Measurements from ENCODE around the gene RNASEL. TPM values are rescaled to one million over a fixed set of nuclear protein-coding genes. Genes with fewer than 3 reads are reported as not detected.

The RNASEL gene
- total and polyA plus RNA-seq, 2 donors (not counting 1 experiment from before 2014, with no cell fraction given), result 6.9 to 18.1 TPM

DNA sequence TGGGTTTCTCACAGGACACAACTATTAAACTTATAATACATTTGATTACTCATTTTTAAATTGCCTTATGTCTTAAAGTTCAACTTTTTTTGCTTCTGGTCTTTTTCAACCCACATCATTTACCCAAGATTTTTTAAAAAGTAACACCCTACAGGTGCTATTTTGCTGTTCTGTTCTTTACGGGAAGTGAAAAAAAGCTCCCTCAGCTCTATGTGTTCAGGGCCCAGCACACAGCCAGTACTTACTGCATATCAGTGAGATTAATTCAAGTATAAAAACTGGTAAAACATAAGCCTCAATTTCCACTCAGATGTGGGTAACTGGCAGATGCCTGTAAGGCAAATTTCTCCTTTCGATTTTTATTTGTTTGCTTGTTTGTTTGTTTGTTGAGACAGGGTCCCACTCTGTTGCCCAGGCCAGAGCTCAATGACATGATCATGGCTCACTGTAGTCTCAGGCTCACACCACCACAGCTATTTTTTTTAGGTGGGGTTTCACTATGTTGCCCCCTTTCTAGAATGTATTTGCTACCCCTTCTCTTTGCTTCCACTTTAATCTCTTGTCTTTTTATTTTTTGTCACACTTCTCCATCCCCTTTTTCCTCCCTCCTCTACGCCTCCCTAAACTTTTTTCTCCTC is 20.3 kb downstream of the RNASEL start:
- Mint-ChIP-seq H3K27ac (no peak overlapping the region), H3K4me3 (no peak overlapping the region), H3K4me1 (peaks cover 18% of the 10 kb centered on the region), H3K9me3 (ENCODE audit: insufficient read depth) (no peaks in the 10 kb centered on the region), H3K27me3 (no peaks in the 10 kb centered on the region)
- intact Hi-C loops (cut with micrococcal nuclease), result no loop called here
- ATAC-seq (ENCODE audit: low read depth), result peak; percentile 78
- Histone ChIP-seq H3K4me2 (replicated peaks; ENCODE audit: low read depth, low read length, poor library complexity, severe bottlenecking) (peak overlapping the region; percentile 35), H3K9me3 (ENCODE audit: control extremely low read depth in 1 of 3, control insufficient read depth in 2 of 3, insufficient read depth in 1 of 3, low read length in 2 of 3) (no peaks in the 10 kb centered on the region), H3K79me2 (ENCODE audit: control insufficient read depth, insufficient read depth, low read length) (no peaks in the 10 kb centered on the region), H3K36me3 (replicated peaks in 1 of 2; ENCODE audit: control extremely low read depth in 1 of 2, control insufficient read depth in 1 of 2, extremely low read depth in 1 of 2, insufficient read depth in 2 of 2, low read length in 1 of 2) (peaks cover 0 to 14% of the 10 kb centered on the region in 2 experiments), H3K27ac (ENCODE audit: low read length in 2 of 2) (peak overlapping the region; percentile 65 to 72), H3K4me1 (ENCODE audit: control insufficient read depth in 2 of 2, insufficient read depth in 2 of 2, low read length in 2 of 2) (peaks cover 26 to 39% of the 10 kb centered on the region in 2 donors), H4K20me1 (ENCODE audit: control insufficient read depth, insufficient read depth, low read length, poor library complexity, severe bottlenecking) (no peaks in the 10 kb centered on the region), H3K4me3 (ENCODE audit: control extremely low read depth in 1 of 5, extremely low read depth in 1 of 5, insufficient read depth in 1 of 5, low read depth in 2 of 5, low read length in 4 of 5) (no peak overlapping the region), H2AFZ (ENCODE audit: insufficient read depth, low read depth, low read length, poor library complexity, severe bottlenecking) (no peak overlapping the region), H3K9ac (ENCODE audit: low read length) (no peak overlapping the region), H3K27me3 (replicated peaks in 1 of 4; ENCODE audit: control extremely low read depth in 1 of 4, control insufficient read depth in 3 of 4, insufficient read depth in 4 of 4, low read length in 3 of 4) (no peaks in the 10 kb centered on the region)
- ChIA-PET CTCF (interaction anchor here (0.5 to 3.3 kb wide), 10 partner anchors 20 to 1066 kb away, joined by 3 to 22 read pairs (median 3); partner anchors contain the start of genes NPL and RNASEL), POLR2A (interaction anchor here (0.6 to 1.0 kb wide), 3 partner anchors 19 to 77 kb away, joined by 3 to 6 read pairs (median 4); no protein-coding TSS in a partner anchor)
- 33% methylated on average over 1 of the region's 3 CpGs for WGBS (ENCODE audit: insufficient coverage)
- TF ChIP-seq EZH2 (IDR thresholded peaks at IDR 0.05; ENCODE audit: borderline replicate concordance, insufficient read depth, low read depth, low read length, poor library complexity, severe bottlenecking) (no peak), CTCF (IDR thresholded peaks at IDR 0.05) (no peak)
- peak; percentile 52 for DNase-seq

- Histone ChIP-seq H3K79me2 (ENCODE audit: control insufficient read depth, insufficient read depth, low read length) (no peaks in the 10 kb centered on the region), H3K4me2 (replicated peaks; ENCODE audit: low read depth, low read length, poor library complexity, severe bottlenecking) (no peak overlapping the region), H3K9me3 (ENCODE audit: control extremely low read depth in 1 of 3, control insufficient read depth in 2 of 3, insufficient read depth in 1 of 3, low read length in 2 of 3) (no peaks in the 10 kb centered on the region), H3K27ac (ENCODE audit: low read length in 2 of 2) (no peak overlapping the region), H3K27me3 (replicated peaks in 1 of 4; ENCODE audit: control extremely low read depth in 1 of 4, control insufficient read depth in 3 of 4, insufficient read depth in 4 of 4, low read length in 3 of 4) (no peaks in the 10 kb centered on the region), H3K4me1 (ENCODE audit: control insufficient read depth in 2 of 2, insufficient read depth in 2 of 2, low read length in 2 of 2) (peaks cover 26 to 38% of the 10 kb centered on the region in 2 donors), H4K20me1 (ENCODE audit: control insufficient read depth, insufficient read depth, low read length, poor library complexity, severe bottlenecking) (no peaks in the 10 kb centered on the region), H3K4me3 (ENCODE audit: control extremely low read depth in 1 of 5, extremely low read depth in 1 of 5, insufficient read depth in 1 of 5, low read depth in 2 of 5, low read length in 4 of 5) (no peak overlapping the region), H2AFZ (ENCODE audit: insufficient read depth, low read depth, low read length, poor library complexity, severe bottlenecking) (no peak overlapping the region), H3K9ac (ENCODE audit: low read length) (no peak overlapping the region), H3K36me3 (replicated peaks in 1 of 2; ENCODE audit: control extremely low read depth in 1 of 2, control insufficient read depth in 1 of 2, extremely low read depth in 1 of 2, insufficient read depth in 2 of 2, low read length in 1 of 2) (peaks cover 0 to 2% of the 10 kb centered on the region in 2 experiments)
- TF ChIP-seq EZH2 (IDR thresholded peaks at IDR 0.05; ENCODE audit: borderline replicate concordance, insufficient read depth, low read depth, low read length, poor library complexity, severe bottlenecking) (no peak), CTCF (IDR thresholded peaks at IDR 0.05) (no peak)
- DNase-seq (no peak), ATAC-seq (ENCODE audit: low read depth) (no peak)
- Mint-ChIP-seq H3K4me3 (no peak overlapping the region), H3K27ac (no peak overlapping the region), H3K9me3 (ENCODE audit: insufficient read depth) (no peaks in the 10 kb centered on the region), H3K4me1 (peaks cover 15% of the 10 kb centered on the region), H3K27me3 (no peaks in the 10 kb centered on the region)
- no CpG with 5 or more reads among the region's 5 CpGs for WGBS (ENCODE audit: insufficient coverage)
- ChIA-PET POLR2A (no interaction called here), CTCF (interaction anchor here (1.6 kb wide), 1 partner anchor 28 kb away, joined by 9 read pairs; no protein-coding TSS in a partner anchor)
- intact Hi-C loops (cut with micrococcal nuclease), result no loop called here
Observed at GRCh38 chr1:182567629-182568028, 21.4 kb downstream of the RNASEL start.

All from B cell (primary cell).